ENCODE data around the gene GALNT10. TPM values are rescaled to one million over a fixed set of nuclear protein-coding genes. Genes with fewer than 3 reads are reported as not detected.

The GALNT10 gene
- total and polyA plus RNA-seq, 2 donors from 2014 or later: 13.0 to 44.3 TPM

- Histone ChIP-seq H3K9ac (ENCODE audit: low read length in 3 of 3) (no peak overlapping the region), H3K27ac (ENCODE audit: low read depth in 2 of 2, low read length in 2 of 2) (no peak overlapping the region), H3K27me3 (ENCODE audit: control insufficient read depth, insufficient read depth, low read length) (no peaks in the 10 kb centered on the region), H3K4me3 (ENCODE audit: low read length in 3 of 3) (no peak overlapping the region), H3K36me3 (ENCODE audit: control insufficient read depth in 2 of 3, insufficient read depth in 3 of 3, low read length in 3 of 3) (no peaks in the 10 kb centered on the region), H3K4me1 (ENCODE audit: control insufficient read depth in 2 of 3, insufficient read depth in 2 of 3, low read depth in 1 of 3, low read length in 3 of 3) (no peaks in the 10 kb centered on the region), H3K9me3 (ENCODE audit: control insufficient read depth in 2 of 3, insufficient read depth in 1 of 3, low read length in 3 of 3) (peaks cover 0 to 2% (median 0%) of the 10 kb centered on the region in 3 donors)
- no peak for DNase-seq
- intact Hi-C loops (cut with DNase I): no loop called here
- no peak for TF ChIP-seq CTCF (IDR thresholded peaks at IDR 0.05; ENCODE audit: borderline replicate concordance, extremely low read depth, insufficient read depth)
- no peak for FAIRE-seq
Observed at GRCh38 chr5:154428208-154428607, 237.7 kb downstream of the GALNT10 start.

GRCh38 chr5:154429341-154429740, 238.8 kb downstream of the GALNT10 start:
- no peak for TF ChIP-seq CTCF (IDR thresholded peaks at IDR 0.05; ENCODE audit: borderline replicate concordance, extremely low read depth, insufficient read depth)
- Histone ChIP-seq H3K36me3 (ENCODE audit: control insufficient read depth in 2 of 3, insufficient read depth in 3 of 3, low read length in 3 of 3) (no peaks in the 10 kb centered on the region), H3K9me3 (ENCODE audit: control insufficient read depth in 2 of 3, insufficient read depth in 1 of 3, low read length in 3 of 3) (no peaks in the 10 kb centered on the region), H3K4me3 (ENCODE audit: low read length in 3 of 3) (no peak overlapping the region), H3K27me3 (ENCODE audit: control insufficient read depth, insufficient read depth, low read length) (no peaks in the 10 kb centered on the region), H3K4me1 (ENCODE audit: control insufficient read depth in 2 of 3, insufficient read depth in 2 of 3, low read depth in 1 of 3, low read length in 3 of 3) (no peaks in the 10 kb centered on the region), H3K27ac (ENCODE audit: low read depth in 2 of 2, low read length in 2 of 2) (no peak overlapping the region), H3K9ac (ENCODE audit: low read length in 3 of 3) (no peak overlapping the region)
- intact Hi-C loops (cut with DNase I): no loop called here
- FAIRE-seq (no peak), DNase-seq (no peak)

GRCh38 chr5:154430466-154430865, 239.9 kb downstream of the GALNT10 start:
- TF ChIP-seq CTCF (IDR thresholded peaks at IDR 0.05; ENCODE audit: borderline replicate concordance, extremely low read depth, insufficient read depth): no peak
- Histone ChIP-seq H3K9ac (ENCODE audit: low read length in 3 of 3) (no peak overlapping the region), H3K27ac (ENCODE audit: low read depth in 2 of 2, low read length in 2 of 2) (no peak overlapping the region), H3K4me1 (ENCODE audit: control insufficient read depth in 2 of 3, insufficient read depth in 2 of 3, low read depth in 1 of 3, low read length in 3 of 3) (no peaks in the 10 kb centered on the region), H3K4me3 (ENCODE audit: low read length in 3 of 3) (no peak overlapping the region), H3K27me3 (ENCODE audit: control insufficient read depth, insufficient read depth, low read length) (no peaks in the 10 kb centered on the region), H3K36me3 (ENCODE audit: control insufficient read depth in 2 of 3, insufficient read depth in 3 of 3, low read length in 3 of 3) (no peaks in the 10 kb centered on the region), H3K9me3 (ENCODE audit: control insufficient read depth in 2 of 3, insufficient read depth in 1 of 3, low read length in 3 of 3) (no peaks in the 10 kb centered on the region)
- FAIRE-seq: no peak
- intact Hi-C loops (cut with DNase I): no loop called here
- DNase-seq: no peak

- Histone ChIP-seq H3K9me3 (ENCODE audit: control insufficient read depth in 2 of 3, insufficient read depth in 1 of 3, low read length in 3 of 3) (no peaks in the 10 kb centered on the region), H3K9ac (ENCODE audit: low read length in 3 of 3) (no peak overlapping the region), H3K27me3 (ENCODE audit: control insufficient read depth, insufficient read depth, low read length) (no peaks in the 10 kb centered on the region), H3K36me3 (ENCODE audit: control insufficient read depth in 2 of 3, insufficient read depth in 3 of 3, low read length in 3 of 3) (peaks cover 0 to 2% (median 0%) of the 10 kb centered on the region in 3 donors), H3K27ac (ENCODE audit: low read depth in 2 of 2, low read length in 2 of 2) (no peak overlapping the region), H3K4me3 (ENCODE audit: low read length in 3 of 3) (no peak overlapping the region), H3K4me1 (ENCODE audit: control insufficient read depth in 2 of 3, insufficient read depth in 2 of 3, low read depth in 1 of 3, low read length in 3 of 3) (no peaks in the 10 kb centered on the region)
- no peak for DNase-seq
- no peak for FAIRE-seq
- intact Hi-C loops (cut with DNase I): no loop called here
- no peak for TF ChIP-seq CTCF (IDR thresholded peaks at IDR 0.05; ENCODE audit: borderline replicate concordance, extremely low read depth, insufficient read depth)
Observed at GRCh38 chr5:154430961-154431630, 240.6 kb downstream of the GALNT10 start.
